COR-L47 (cell line): ENCODE results near the gene ZNF280C.

Source experiments
- DNase-seq: peaks from one replicate; lab custom pipeline; 2025; lab: John Stamatoyannopoulos, UW

ZNF280C gene

DNA sequence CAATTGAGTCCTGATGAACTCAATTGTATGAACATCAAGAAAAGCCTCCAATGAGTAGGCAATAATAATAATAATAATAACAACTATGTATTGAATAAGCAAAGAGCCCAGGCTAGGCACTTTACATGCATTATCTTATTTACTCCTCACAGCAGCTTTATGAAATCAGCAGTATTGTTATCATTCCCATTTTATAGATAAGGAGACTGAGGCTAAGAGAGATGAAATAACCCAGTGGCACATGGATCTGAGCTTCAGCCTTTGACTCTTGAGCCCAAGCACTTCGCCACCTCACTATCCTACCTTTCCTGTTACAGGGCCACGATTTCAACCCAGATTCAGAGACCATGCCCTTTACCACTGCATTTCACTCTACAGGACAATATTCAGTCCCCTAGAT is 93.8 kb downstream of the ZNF280C start:
- no peak for DNase-seq

DNA sequence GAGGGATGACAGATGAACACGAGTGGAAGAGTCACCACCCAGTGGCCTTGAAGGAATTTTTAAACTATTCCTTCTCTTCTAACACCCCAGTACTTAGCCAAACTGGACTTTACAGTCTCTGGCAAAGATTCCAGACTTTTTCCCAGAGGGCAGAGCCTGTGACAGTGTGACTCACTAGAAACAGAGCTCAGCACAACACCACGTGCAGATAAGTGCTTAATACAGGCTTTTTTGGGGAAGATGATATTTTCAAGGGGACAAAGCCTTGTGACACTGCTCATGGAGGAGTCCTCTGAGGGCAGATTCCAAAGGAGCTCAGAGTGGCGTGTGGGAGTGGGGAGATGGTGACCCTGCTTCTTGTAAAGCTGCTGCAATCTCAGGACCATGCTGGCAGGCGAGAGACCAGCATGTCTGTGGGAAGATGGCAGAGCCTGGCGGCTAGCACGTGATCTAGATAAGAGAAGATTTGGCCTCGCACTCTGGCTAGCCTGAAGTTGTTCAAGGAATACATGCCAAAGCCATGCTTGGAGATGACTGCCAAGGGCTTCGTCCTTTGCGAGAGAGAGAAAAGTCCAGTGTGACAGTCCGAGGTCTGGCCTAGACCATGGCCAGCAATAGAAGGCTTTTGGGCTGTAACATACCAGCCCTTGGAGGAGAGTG is 94.5 kb downstream of the ZNF280C start:
- DNase-seq = no peak

DNA sequence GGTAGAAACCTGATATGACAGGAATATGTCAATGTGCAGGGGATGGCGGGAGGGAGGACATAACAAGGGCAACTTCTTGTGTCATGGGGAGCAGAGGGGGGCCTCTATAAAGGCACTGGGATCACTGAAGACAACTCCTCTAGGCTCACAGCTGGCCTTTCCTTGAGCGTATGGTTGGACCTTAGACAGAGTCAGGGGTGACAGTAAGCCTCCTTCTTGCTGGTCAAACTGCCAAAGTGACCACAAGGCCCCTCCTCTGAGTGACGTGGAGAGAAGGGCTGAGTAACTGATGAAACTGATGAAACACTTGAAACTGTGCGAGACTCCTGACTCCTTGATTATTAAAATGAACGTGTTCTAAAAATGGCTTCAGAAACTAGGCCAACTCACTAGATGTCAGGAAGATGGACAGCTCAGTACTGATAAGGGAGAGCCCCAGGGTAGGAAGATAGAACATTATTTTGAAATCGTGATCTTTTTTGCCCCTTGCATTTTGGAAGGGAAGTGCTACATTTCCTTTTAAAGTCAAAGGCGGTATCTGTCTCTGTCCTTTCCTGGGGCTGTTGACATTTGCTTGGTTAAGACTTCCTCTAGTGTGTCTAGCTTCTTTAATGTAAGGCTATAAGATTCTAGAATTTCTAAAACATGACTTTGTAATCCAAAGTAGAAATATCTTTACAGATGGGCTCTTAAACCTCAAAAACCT is 95.4 kb downstream of the ZNF280C start:
- no peak for DNase-seq

DNA sequence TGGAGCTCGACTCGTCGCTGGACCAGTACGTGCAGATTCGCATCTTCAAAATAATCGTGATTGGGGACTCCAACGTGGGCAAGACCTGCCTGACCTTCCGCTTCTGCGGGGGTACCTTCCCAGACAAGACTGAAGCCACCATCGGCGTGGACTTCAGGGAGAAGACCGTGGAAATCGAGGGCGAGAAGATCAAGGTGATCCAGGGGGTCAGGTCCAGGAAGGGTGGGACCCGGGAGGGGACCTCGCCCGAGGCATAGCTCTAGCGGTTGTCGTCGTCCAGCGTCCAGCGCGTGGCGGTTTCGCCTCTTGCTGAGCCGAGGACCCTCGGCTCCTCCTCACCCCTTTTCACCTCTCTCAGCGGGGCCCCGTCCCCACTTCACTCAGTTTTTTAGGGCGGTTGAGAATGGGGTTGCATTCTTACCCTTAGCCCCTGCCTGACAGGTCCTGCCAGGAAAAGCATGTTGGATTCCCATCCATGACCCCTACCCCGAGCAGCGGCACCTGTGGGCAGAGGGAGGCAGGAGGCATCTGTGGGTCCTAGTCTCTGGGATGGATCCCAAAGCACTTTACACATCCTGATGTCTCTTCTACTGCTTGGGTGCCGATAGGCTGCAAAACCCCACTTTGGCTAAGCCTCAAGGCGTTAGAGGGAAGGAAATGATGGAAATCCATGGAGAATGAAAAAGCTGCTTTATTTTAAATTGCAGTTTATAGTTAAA is 96.4 kb downstream of the ZNF280C start:
- DNase-seq = no peak

DNA sequence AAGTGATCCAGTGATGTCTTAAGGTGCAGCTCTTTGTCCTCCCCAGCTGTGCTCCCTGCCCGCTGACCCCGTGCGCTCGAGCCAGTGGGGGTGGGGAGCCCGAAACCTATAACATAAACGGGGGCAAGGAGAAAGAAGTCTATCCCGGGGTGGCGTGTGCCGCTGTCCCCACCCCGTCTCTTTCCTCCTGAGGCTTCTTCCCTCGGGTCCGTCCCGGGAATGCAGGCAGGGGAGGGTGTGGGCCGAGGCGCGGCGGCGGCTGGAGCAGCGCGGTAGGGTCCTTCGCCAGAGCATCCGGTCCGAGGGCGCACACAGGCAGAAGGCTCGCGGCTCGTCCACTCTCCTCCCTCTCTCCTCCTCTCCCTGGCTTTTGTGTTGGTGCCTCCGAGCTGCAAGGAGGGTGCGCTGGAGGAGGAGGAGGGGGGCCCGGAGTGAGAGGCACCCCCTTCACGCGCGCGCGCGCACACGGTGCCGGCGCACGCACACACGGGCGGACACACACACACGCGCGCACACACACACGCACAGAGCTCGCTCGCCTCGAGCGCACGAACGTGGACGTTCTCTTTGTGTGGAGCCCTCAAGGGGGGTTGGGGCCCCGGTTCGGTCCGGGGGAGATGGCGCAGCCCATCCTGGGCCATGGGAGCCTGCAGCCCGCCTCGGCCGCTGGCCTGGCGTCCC is 97.1 kb downstream of the ZNF280C start, which contains the start of gene RAB33A:
RAB33A (plus strand) TSS at position 517 of the 681 bp plus-strand sequence; CDS start at position 618, 101 bp downstream.
- peak; percentile 30 for DNase-seq

DNA sequence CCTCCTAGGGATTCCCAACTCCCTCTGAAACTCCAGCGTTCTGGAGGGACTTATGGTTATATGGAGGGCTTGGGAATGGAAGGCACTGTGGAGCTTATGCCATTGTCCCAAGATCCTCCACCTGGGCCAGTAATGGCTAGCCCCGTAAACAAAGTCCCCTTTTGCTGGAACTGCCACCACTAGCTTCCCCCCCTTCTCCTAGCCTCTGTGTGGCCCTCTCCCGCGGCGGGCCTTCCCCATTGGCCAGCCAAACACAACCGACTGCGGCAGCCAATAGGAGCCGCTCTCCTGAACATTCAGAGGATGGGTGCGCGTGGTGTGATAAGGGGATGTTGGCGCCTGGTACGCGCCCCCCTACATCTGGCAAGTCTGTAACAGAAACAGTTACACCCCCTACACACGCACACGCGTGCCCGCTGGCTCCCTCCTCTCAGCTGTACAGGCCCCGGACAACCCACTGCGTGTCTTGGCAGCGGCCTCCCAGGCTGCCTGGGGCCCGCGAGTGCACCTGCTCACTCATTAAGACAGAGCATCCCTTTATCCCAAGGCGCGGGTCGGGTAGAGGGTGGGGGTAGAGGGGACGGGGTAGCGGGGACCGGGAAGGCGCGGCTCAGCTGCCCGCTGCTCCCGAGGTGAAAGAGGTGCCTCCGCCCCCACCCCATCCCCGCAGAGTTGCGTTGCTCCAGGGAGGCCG is 97.8 kb downstream of the ZNF280C start:
- peak; percentile 84 for DNase-seq

DNA sequence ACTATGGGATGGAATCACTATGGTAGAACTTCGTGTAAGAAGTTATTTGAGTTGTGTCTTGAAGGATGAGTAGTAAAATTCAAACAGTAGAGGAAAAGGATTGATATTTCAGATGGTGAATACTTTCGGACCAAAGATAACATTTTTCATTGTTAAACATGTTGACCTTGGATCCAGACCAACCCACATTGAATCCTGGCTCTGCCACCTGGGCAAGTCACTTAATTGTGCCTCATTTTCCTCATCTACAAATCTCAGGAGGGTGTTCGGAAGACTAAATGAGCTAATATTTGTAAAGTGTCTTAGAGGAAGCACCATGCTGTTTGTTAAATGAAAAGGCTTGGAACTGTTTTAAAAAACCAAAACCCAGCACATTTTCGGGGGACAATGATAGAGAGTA is 101.7 kb downstream of the ZNF280C start:
- no peak for DNase-seq

DNA sequence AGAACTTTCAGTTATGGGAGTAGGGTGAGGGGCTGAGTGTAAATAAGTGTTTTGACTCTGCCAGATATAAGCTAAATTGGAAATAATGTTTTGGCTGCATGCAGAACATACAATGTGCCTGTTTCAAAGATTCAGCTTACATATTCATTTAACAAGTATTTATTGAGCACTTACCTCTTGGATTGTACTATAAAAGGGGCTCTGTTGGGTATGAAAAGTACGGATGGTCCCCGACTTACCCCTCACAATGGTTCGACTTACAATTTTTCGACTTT is 102.3 kb downstream of the ZNF280C start:
- no peak for DNase-seq

DNA sequence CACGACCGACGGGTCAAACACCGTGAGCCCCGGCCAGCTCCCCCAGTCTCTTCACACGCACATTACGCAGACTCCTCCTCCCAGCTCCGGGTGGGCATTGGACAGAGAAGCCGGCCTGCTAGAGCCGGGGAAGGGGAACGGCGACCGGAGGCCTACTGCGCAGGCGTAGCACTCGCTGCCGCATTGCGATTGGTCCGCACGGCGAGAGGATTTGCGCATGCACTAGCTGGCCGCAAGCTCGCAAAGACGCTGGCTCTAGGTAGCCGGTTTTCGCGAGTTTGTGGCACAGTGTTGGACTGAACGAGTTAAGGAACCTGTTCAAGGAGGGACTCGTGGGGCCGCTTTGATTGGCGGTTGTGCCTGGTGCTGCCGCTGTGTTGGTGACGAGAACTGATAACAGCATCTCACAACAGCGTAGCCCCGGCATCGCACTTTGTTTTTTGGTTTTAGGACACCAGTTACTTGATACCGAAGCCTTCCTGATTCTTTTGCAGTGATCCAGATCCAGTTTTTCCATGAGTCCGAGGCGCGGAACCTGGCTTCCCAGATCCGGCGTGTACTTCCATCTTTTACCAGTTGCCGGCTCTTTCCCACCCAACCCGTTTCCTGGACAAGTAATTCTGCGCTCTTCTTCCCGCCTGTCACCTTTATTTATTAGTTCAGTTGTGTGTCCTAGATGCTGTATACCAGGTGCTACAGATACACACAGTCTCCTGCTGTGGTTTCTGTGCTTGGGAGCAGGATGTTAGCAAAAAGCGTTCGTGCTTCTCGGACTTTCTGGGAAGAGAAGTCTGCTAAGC is 102.8 kb downstream of the ZNF280C start, which contains the start of gene AIFM1:
AIFM1 (minus strand) TSS at position 139 of the 800 bp plus-strand sequence. CDS start 185 bp downstream, outside the sequence.
- peak; percentile 89 for DNase-seq

DNA sequence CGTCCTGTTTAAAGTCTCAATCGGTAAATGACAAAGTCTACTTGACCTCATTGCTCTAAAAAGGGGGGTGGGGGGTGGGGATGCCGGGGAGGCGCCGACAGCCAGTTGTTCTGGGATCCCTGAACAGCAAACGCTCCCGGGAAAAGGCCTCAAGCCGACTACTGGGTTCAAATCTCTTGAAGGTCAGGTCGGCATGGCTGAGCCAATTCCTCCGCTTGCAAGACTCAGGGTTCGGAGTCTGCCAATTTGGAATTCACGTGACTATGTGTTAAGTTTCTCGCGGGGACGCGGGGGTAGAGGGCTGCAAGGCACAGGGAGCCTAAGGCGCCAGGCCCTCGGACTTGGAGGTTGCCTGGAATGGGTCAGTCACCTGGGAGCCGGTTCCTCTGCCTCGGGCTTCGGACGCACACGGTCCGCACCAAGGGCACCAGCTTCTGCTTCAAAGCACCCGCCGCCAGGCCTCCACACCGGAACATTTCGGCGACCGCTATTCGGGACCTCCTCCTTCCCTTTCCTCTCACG is 103.5 kb downstream of the ZNF280C start:
- DNase-seq = no peak

DNA sequence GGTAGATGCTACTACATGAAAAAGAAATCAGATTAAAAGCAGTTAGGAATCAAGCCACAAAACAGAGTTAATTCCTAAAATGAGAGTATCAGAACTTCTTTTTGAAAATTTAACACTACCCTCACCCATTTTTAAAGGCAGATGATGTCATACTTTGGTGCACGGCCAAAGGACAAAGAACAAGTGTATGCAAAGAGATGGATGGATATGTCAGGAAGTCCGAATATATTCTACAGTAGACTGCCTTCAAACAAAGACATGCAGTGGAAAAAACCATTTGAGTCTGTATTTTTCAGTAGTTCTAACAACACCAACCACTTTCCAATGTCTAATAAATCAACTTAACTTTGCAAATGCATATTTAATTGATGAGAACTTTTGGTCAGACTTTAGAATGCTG is 105.3 kb downstream of the ZNF280C start:
- no peak for DNase-seq

DNA sequence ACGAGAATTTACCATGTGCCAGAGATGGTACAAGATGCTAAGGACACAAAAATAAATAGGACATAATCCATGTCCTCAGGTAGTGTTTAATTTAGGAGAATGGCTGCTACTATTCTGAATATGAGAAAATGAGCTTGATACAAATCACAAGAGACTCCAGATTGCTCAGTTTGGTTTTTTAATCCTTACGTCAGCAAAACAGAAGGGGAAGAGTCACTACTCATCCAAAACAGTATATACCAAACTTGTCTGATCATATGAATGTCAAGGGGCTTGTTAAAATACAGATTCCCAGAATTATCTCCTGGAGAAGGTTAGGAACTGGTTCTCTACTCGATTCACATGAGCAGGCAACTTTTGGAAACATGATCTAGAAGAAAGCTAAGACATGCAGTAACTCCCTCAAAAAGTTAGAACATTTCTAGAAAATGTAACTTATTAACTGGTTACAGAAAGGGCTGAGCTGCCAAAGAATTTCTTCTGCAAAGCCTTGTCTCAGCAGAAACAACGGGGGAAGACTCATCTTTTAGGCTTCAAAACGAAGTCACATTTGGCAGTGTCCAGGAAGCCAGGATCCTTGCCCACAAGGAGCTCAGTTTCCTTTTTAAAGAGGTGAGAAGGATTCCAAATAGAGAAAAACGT is 106.5 kb downstream of the ZNF280C start:
- no peak for DNase-seq

DNA sequence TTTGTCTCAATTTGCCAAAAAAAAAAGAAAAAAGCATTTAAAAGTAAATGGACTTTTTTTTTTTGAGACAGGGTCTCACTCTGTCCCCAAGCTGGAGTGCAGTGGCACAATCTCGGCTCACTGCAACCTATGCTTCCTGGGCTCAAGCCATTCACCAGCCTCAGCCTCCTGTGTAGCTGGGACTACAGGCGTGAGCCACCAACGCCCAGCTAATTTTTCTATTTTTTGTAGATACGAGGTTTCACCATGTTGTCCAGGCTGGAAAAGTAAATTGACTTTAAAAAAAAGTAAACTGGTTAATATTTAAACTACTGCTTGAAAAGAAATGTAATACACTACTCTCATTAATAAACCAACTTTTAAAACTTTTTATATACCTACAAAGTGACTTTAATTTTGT is 108.9 kb downstream of the ZNF280C start:
- DNase-seq = no peak

DNA sequence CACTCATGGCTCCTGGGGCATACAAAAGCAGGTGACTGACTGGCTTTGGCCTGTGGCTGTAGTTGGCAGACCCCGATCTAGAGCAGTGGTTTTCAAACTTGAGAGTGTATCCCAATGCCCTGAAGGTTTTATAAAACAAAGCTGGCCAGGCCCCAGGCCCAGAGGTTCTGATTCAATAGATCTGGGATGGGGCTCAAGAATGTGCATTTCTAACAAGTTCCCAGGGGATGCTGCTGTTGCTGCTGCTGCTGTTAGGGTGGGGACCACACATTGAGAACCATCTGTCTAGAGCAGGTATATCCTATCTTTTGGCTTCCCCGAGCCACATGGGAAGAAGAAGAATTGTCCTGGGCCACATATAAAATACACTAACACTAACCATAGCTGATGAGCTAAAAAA is 110.4 kb downstream of the ZNF280C start:
- no peak for DNase-seq

DNA sequence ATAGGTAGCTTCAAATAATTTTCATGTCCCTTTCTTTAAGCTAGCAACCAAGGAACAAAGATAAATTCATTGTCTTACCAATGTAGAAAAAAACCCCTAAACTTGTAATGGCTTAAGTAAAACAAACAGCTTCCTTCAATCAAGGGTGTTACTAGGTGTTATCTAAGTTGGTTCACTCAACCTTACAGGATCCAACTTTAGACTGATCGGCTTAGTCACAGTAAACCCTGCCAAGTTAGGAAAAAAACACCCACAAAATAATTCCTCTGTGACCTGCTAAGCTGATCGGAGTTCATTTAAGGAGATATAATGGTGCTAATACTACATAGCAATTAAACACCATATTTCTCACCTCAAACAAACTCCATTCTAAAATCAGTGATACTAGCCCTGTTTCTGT is 113.1 kb downstream of the ZNF280C start:
- DNase-seq = no peak
